Measurements from ENCODE around the gene LIMA1. TPM values are rescaled to one million over a fixed set of nuclear protein-coding genes. Genes with fewer than 3 reads are reported as not detected.

The LIMA1 gene
- polyA plus RNA-seq, 1 donor = 93.6 TPM

GRCh38 chr12:50147281-50147680 lies 136.0 kb downstream of the LIMA1 start:
- no peak for DNase-seq

- DNase-seq = no peak
Observed at GRCh38 chr12:50145439-50145838, 137.9 kb downstream of the LIMA1 start.

- no peak for DNase-seq
Observed at GRCh38 chr12:50142993-50143392, 140.3 kb downstream of the LIMA1 start.

GRCh38 chr12:50132505-50133135 lies 150.7 kb downstream of the LIMA1 start:
- DNase-seq = peak; percentile 40

- DNase-seq = no peak
Observed at GRCh38 chr12:50129290-50129689, 154.0 kb downstream of the LIMA1 start.

- no peak for DNase-seq
Observed at GRCh38 chr12:50127546-50127945, 155.8 kb downstream of the LIMA1 start.

Other genes with a start within 250 kb of the LIMA1 start
- 5.8 TPM for gene ASIC1, start 225.9 kb downstream of the LIMA1 start, polyA plus RNA-seq (ENCODE audit: insufficient read length)
- gene SMARCD1, start 198.2 kb downstream of the LIMA1 start, polyA plus RNA-seq (ENCODE audit: insufficient read length) = 209 TPM
- gene GPD1, start 179.5 kb downstream of the LIMA1 start, polyA plus RNA-seq (ENCODE audit: insufficient read length) = 68.6 TPM
- gene COX14, start 171.3 kb downstream of the LIMA1 start, polyA plus RNA-seq (ENCODE audit: insufficient read length) = 44.5 TPM
- 107 TPM for gene CERS5, start 116.2 kb downstream of the LIMA1 start, polyA plus RNA-seq (ENCODE audit: insufficient read length)
- gene FAM186A, start 113.1 kb upstream of the LIMA1 start, polyA plus RNA-seq (ENCODE audit: insufficient read length) = 0.88 TPM
- gene LARP4, start 117.4 kb upstream of the LIMA1 start, polyA plus RNA-seq (ENCODE audit: insufficient read length) = 49.9 TPM
- gene DIP2B, start 221.5 kb upstream of the LIMA1 start, polyA plus RNA-seq (ENCODE audit: insufficient read length) = 28.1 TPM